ENCODE data around the gene STX10.

STX10 gene

GRCh38 chr19:13100841-13101589, 49.2 kb downstream of the STX10 start:
- TF ChIP-seq, protein P1, sequence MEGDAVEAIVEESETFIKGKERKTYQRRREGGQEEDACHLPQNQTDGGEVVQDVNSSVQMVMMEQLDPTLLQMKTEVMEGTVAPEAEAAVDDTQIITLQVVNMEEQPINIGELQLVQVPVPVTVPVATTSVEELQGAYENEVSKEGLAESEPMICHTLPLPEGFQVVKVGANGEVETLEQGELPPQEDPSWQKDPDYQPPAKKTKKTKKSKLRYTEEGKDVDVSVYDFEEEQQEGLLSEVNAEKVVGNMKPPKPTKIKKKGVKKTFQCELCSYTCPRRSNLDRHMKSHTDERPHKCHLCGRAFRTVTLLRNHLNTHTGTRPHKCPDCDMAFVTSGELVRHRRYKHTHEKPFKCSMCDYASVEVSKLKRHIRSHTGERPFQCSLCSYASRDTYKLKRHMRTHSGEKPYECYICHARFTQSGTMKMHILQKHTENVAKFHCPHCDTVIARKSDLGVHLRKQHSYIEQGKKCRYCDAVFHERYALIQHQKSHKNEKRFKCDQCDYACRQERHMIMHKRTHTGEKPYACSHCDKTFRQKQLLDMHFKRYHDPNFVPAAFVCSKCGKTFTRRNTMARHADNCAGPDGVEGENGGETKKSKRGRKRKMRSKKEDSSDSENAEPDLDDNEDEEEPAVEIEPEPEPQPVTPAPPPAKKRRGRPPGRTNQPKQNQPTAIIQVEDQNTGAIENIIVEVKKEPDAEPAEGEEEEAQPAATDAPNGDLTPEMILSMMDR (IDR thresholded peaks at IDR 0.05), result no peak

DNA sequence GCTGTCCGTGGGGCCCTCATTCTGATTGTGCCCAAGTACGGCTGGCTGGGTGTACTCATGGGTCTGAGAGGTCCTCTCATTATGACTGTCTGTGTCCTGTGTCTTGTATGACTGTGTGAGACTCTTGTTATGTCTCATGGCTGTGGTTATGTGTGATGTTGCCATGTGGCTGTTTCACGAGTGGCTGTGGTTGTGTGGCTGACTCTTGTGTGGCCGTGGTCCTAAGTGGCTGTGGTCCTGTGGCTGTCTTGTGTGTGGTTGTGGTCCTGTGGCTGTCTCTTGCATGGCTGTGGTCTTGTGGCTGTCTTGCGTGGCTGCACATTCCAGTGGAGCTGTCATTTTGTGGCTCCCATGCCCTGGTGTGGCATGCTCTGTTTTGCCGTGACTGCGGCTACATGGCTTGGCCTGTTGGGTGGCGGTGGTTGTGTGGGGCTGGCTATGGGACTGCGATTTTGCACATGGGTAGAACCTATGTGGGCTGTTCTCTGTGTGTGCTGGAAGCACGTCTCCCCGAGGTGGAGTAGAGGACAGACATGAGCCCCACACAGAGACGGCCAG, 50.1 kb downstream of the STX10 start:
- TF ChIP-seq, protein P1 (IDR thresholded peaks at IDR 0.05), result no peak

DNA sequence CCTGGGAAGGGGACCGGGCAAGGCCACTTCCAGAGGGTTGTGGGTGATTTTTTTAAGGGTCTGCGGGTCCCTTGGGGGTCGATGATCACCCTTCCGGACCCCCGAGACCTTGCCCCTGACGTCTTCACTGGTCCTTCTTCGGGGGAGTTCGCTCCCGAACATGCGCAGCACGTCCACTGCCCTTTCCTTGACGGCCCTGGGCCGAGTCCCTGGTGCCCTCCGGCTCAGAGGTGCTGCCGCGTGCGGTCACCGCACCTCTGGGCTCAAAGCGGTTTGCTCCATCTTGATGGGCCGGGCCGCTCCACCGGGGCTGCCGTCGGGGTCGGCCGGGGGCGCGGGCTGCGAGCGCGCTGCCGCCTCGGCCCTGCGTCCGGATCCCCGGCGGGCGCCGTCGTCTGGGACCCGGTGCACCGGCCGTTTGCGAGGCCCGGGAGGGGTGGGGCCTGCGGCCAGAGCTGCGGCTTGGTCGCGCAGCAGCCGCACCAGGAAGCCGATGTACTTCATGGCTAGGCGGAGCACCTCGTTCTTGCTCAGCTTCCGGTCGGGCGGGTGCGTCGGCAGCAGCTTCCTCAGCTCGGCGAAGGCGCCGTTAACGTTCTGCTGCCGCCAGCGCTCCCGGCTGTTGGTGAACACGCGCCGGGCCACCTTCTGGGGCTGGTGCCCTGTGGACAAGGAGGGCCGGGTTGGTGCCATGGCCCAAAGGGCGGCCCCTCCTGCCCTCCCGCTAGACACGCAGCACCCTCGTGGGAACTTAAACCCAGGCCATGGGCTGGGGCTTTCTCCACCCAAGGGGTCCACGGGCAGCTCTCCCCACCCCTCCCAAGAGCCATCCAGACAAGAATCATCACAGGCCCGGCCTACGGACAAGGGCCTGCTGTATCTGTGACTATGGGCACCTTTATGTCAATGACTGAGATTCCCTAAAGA, 50.8 kb downstream of the STX10 start:
- TF ChIP-seq, protein P1 (IDR thresholded peaks at IDR 0.05), result no peak

GRCh38 chr19:13098277-13099072, 51.7 kb downstream of the STX10 start:
- TF ChIP-seq, protein P1 (IDR thresholded peaks at IDR 0.05), result no peak

- TF ChIP-seq, protein P1 (IDR thresholded peaks at IDR 0.05), result no peak
Measured at GRCh38 chr19:13097463-13098258, 52.5 kb downstream of the STX10 start.

GRCh38 chr19:13097033-13097462, 53.1 kb downstream of the STX10 start:
- TF ChIP-seq, protein P1 (IDR thresholded peaks at IDR 0.05), result no peak

Measured in LNCAP (cell line).